HG03442 (cell line): Measurements from ENCODE around the gene AOAH.

Source experiments
- ATAC-seq: cut with Tn5 transposase; IDR thresholded peaks from one replicate; pipeline ENCODE4 v1.9.1; 2021; ENCODE audit warnings: mild to moderate bottlenecking, moderate library complexity; ENCODE audit not compliant: unreplicated experiment

AOAH gene

DNA sequence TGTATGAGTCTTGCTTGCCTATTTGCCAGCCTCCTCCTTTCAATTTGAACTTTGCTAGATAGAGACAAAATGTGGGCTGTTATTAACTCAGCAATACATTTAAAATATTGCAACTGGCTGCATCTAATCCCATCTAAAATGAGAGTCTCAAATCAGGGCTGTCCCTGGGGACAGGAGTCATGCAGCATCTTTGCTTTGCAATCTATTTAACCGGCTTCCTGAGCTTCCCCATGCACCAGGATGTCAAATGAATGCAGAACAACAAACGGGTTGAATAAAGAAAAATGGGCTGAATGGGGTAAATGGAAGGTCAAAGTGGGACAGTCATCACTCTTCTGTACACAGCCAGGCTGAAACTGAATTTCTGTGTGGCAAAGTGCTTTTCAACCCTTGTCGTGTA is 89.2 kb downstream of the AOAH start:
- ATAC-seq, result no peak

DNA sequence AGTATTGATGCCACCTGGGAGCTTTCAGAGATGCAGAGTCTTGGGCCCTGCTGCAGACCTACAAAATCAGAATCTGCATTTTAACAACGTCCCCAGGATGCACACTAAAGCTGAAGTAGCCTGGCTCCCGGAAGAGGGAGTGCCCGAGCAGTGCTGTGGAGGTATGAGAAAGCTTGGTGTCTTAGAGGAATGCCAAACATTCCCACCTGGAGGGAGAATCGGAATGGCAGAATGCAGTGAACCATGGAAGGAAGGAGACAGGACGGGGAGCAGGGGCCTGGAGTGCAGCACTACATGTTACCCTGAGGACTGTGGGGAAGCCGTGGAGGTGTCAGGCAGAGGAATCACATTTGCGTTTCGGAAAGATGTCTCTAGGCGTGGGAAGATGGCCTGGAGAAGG is 90.9 kb downstream of the AOAH start:
- ATAC-seq, result no peak

DNA sequence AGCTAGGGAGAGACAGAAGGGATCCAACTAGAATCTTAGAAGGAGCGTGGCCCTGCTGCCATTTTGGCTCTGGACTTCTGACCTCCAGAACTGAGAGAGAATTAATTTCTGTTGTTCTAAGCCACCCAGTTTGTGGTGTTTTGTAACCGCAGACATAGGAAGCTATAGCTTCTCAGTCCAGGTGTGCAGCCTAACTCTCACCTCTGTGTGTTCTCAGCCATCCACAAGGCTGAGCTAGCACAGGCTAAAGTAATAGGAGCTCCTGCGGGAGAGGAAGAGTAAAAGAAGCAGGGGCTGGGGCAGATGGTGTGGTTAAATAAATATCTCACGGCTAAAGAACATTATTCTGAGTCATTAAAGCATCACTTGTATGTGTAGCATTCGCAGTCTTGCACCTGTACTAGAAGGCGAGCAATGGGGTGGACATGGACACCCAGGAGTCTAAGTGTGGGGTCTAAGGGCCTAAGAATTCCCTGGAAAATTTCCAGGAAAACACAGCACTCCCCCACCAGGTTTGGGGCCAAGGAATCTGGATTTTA is 94.1 kb downstream of the AOAH start:
- ATAC-seq, result no peak

DNA sequence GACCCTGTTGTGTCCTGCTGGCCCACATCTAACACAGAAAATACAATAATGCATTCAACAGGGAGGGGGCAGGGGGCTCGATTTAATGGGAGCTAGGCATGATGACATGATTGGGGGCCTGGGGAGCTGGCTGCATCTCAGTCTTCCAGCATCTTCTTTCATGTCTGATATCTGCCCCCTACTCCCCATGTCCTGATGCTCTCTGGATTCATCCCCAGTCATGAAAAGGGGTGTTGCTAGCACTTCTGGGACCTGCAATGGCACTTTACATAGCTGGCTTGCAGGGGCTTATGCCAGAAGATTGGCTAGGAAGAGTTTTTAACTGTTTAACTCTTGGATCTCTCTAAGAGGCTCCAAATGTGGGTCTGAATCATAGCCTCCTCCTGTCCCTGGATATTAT is 94.9 kb downstream of the AOAH start:
- no peak for ATAC-seq

DNA sequence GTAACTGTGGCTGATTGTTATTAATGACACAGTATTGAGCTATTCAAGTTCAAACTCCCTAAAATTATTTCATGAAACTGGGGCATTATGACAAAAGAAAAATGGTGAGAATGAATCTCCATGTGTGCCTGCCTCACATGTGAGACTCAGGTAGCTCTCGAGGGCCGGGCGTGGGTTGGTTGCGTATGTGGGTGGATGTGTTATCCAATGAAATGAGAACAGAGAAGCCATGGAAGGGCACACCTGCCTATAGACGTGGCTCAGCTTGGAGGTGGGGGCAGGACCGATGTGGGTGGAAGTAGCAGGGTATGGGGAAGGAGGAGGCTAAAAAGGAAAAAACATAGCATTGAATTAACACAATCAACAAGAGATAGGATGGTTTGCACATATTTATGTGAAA is 96.5 kb downstream of the AOAH start:
- no peak for ATAC-seq

DNA sequence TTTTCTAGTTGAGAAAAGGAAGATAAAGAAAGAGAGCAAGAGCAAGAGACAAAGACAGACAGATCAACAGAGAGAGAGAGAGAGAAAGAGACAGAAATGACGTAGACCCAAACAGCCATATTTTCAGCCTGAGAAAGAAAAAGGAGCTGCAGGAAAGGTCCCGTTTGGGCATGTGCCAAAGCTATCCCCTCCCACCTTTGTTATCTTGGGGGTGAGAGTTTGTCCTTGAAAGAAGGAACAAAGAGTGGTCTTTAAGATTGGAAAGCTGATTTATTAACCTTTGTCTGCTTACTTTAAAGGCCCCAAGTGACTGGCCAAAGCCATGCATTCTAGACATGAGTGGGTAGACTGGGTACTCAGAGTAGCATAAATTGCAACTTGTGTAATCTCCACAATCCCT is 98.2 kb downstream of the AOAH start:
- ATAC-seq, result no peak

DNA sequence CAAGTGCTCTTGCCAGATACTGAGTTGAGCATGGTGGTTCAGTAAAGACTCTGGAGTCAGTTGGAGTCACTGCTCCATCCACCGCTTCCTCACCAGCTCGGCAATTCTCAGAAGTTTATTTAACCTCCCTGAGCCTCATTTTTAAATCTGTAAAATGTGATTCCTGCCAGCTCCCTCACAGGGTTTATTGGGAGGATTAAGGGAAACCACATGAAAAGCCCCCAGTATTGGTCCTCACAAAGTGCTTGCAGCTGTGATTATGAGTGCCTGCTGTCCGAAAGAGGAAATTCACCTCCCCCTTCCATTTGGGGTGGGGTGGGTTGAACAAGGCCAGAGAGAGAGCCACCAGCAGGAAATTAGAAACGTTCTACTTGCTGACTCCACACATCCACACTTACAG is 99.0 kb downstream of the AOAH start:
- no peak for ATAC-seq

DNA sequence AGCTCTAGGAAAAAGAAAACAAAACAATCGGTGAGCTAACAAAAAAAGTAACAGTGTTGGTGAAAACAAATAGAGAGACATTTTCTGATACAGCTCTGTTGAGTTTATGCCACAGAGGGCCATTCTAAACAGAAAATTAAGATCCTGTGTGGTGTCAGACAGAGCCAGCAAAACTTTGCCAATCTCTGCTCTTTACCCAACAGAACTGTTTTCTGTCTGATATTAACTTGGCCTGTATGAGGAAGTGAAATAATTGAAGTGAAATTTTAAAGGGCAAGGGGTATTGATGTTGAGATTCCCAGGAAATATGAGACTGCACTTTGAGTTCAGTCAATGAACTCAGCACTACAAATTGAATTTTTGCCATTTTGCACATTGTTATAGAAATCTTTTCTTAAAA is 101.0 kb downstream of the AOAH start:
- ATAC-seq, result no peak

DNA sequence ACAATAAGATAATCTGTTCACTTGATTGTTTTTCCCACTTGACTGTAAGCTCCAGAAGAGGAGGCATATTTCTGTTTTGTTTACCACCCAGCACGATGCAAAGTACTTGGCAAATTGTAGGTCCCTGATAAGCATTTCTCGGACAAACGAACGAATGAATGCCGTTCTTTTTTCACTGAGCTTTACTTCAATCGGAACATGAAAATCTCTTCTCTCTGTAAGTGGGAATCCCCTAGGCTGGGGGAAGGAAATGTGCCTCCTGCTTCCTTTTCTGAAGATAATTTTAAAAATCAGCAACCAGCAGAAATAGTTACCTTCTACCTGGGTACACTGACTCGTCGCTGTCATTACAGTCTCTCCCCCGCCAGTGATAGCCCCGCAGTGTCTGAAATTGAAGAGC is 102.9 kb downstream of the AOAH start:
- ATAC-seq, result no peak

DNA sequence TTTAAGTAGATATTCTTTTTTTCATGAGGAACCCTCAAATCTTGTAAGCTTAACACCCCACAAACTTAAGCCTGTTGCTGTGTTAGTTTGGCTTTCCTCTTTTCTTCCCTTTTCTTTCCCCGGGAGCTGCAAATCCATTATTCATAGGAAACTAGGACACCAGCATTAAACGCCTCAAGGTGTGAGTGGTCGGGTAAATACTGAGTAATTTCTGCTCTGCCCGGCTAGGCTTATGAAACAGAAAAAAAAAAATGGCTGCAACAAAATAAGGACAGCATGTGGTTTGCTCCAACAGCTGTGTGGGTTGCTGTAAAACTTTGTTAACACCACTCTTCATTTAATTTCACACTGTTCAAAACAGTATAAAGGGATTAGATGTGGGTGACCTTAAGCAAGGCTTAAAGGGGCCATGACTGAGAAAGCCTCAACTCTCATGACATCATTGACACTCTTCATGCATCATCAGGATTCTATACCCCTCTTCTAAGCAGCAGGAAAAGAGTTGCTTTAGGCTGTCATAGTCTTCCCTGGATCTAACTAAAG is 104.1 kb downstream of the AOAH start:
- no peak for ATAC-seq

DNA sequence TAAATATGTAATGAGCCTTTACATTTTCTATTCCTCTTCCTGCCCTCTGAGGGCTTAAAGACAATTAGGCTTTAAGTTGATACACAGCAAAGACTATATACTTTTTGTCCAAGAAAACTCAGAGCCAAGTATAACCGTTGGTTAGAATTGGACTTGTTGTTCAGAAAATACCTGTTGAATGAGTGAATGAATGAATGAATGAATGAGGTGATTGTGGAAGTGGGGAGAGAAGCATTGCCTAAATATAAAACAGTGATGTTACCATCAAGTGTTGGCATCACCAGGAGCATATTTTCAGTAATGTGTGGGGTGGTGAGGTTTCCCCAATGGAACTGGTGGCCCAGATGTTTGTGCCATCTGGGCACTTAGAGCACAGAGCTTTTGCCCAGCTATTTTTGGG is 106.9 kb downstream of the AOAH start:
- no peak for ATAC-seq

DNA sequence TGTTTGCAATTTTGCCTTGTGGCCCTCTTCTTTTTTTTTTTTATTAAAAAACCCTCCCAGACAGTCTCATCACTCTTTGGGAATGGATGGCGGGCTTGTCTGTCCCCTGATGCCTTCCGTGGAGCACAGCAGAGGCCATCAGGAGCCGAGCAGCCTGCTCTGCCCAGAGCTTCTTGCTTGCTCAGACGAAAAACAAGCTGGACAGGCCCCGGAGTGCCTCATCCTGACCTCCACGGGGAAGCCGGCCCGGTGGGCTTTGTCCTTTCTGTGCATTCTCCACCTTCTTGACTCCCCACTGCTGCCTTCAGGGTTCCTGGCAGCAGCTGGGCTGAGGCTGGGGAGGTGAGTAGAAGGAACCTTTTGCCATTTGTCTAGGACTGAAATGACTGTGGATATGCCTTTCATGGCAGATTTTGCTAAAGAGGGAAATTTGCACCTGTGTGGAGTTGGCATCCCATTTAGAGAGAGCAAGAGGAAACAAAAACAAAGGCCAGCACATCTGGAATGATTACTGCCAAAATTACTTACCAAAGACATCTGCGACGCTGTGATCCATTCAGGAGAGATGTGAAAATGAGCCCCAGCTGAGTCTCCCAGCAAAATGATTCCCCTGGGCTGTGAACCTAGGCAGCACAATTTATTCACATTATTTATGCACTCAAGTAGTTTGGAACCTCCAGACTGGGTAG is 108.3 kb downstream of the AOAH start:
- no peak for ATAC-seq

DNA sequence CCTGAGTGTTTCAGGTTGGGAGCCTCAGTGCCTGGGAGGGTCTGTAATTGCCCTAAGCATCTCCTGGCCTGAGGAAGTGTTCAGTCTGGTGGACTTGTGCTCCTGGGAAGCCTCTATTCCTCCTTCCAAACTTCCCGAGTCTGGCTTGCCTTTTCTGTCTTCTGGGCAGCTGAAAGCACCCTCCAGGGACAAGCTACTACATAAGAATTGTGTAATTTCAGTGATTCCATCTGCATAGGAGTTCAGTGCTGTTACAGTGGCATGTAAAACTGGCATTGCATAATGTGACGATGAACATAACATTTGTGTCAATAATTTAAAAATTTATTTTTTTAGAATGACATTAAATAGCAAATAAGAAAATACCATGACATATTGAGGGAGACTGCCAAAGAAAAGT is 109.3 kb downstream of the AOAH start:
- no peak for ATAC-seq

DNA sequence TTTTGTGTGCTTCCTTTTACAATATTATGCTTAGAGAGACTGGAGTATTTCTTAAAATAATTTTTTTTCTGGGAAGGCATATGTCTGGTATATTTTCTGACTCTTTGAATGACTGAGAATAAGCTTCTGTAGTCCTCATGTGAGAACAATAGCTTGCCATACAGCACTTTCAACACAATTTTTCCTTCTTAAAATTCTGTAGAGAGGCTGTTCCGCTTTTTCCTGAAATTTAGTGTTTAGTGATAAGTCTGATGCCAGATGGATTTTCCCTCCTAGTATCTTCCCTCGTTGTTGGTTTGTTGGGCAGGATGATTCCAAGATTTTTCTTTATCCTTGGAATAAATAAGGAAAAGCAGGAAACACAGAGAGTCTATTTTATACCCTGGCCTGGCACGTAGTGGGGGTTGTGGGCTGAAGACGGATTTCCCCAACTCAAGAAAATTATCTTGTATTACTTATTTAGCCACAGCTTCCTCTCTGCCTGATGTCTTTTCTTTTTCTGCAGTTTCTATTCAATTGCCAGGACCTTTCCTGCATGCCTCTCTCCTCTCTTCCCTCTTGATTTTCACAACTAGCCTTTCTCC is 111.2 kb downstream of the AOAH start:
- ATAC-seq, result no peak

DNA sequence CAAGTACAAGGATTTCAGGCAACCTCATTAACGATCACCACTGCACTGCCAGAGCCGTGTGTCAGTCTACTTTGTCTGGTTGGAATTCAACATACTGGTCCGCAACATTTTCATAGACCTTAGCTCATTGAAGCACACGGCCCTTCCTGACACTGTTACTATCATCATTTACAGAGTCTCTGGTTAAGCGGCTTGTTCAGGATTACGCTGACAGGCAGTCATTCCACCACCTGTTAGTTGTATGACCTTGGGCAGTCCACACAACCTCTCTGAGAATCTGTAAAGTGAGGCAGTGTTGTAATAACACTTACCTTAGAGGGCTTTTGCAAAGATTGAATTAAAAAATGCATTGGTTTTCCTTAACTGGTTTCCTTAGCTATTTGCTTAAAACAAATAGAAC is 112.6 kb downstream of the AOAH start:
- ATAC-seq, result no peak

DNA sequence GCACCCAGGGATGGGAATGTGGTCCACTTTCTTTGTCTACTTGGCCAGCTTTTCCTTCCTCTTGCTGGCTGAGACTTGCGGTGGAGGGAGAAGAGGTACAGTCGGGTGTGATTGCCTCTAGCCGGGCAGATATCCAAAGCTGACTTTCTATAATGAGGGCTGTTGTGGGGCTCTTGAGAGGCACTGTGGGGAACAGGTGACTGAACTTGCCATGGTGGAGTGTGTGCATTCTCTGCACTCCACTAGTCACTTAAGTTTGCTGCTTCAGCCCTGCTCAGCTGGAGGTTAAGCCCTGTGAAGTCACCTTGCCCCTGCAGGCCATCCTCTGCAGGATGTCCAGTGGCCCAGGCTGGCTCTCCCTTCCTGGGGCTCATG is 116.6 kb downstream of the AOAH start:
- no peak for ATAC-seq

DNA sequence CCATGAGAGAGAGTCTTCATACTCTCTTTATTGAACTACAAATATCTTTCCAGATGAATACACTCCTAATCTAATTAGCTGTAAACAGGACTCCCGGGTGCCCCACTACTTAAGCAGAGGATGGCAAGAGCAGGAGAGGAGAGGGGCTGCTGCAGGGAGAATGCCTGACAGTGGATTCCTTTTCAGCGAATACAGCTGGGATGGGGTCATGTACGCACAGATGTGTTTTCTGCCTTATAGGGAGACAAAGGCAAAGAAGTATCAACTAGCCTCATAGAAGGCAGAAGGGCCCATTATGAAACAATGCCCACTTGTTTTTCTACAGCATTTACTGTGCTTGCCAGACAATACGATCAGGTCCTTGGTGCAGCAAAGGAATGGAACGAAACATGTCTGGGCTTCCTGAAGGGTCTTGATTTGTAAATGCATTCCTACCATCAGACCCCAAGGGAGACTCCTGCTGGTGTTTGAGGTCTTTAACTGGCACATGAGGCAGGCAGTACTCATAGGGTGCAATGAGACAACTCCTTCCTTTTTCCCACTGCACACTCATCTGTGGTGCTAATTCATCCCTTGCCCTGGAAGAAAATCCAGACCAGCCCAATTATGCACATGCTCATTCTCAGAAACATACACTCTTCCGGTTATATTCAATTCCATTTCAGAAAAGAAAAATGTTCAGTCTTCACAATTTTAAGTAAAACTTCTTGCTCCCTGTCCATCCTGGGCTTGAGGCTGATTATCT is 117.1 kb downstream of the AOAH start:
- no peak for ATAC-seq

DNA sequence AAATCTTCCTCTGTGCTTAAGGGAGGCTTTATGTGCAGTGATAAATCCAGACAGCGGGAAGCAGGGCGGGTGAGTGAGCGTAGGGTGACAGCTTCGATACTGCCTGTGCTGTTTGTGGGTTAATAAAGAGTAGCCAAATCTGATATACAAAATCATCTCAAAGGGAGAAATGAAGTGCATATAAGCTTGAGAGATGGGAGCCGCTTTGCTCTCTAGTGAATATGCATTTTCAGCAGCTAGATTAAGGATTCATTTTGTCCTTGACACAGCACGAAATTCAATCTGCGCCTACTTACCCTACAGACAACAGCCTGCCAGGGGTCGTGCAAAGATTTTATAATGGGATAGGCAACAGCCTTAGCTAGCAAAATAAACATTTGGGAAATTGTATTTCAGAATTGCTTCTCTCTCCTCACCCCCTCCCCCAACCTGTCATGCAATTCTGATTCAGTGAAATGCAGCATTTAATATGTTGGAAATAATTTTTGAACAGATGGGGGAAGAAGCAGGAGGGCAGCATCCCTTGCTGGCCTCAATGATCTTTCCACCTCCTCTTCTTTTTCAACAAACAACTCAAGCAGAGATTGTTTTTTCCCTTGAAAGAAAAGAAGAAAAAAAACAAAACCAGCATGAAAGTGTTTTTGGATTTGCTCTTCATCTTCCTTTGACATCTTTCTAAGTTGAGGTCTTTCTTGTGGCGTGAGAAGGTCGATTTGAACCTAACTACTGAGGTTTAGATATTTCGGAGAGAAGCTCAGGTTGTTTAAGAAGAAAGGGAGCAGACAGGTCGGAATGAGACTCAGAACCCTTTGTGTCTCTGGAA is 117.9 kb downstream of the AOAH start:
- ATAC-seq, result no peak

DNA sequence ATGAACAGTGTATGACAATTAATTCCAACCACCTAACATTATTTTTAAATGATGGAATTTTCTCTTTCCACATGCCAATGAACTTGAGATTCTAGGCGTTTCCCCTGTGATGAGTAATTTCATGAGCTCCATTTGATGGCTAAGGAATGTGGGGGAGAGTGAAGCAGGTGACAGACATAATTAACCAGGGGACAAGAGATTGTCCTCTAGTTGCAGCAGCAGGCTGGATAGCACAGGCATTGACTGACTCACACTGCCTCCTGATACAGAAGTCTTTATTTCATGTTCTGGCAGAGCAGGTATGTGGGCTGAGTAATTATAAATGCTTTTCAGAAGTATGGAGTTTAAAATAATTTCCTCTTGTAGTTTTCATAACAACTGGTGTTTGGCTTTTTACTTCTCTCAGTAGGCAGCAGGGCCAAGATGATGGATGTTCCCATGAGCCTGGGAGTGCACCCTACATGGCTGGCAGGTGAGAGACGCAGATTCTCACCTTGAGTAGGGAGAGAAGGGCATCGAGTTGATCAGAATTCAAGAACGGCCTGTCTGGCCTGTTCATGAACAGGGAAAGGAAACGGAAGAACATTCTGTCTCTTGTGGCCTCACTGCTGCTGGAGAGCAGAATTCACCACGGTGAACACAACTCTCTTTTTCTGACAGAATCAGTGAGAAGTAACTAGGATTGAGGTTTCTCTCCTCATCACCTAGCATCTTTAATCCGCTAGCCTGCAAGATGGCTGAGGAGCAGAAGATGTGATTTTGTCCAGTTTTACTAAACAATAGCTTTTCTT is 118.8 kb downstream of the AOAH start:
- ATAC-seq, result no peak

DNA sequence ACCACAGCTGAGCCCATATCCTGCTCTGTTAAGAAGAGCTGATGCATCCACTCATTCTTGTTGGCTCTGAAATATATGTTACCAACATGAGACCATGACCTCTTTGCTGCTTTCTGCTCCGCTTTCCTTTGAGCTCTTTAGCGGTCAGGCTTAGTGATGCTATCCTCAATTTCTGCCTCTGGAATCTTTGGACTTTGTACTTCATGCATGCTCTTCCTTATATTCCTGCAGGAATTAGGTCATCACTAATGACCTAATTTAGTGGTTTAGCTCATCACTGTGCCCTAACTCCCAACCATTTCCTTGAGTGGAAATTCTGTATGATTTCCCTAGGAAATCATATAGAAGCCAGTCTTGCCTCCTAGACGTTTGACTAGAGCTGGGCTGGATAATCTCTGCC is 119.5 kb downstream of the AOAH start:
- ATAC-seq, result no peak
